Ascending aorta (tissue), 2 donors: ENCODE results near the gene MED27. TPM values are rescaled to one million over a fixed set of nuclear protein-coding genes. Genes with fewer than 3 reads are reported as not detected.

Experiments used
- DNase-seq, 2 donors: peaks; one replicate each; pipeline ENCODE4 v3.0.0-alpha.2; 2019; ENCODE audit warnings: low spot score in 2 of 2
- H3K27ac ChIP-seq, 2 donors: fragments of 200-600 bp; sonication (generic); one replicate each; pipeline ENCODE4 v1.5.1; 2016 to 2017; ENCODE audit warnings: mild to moderate bottlenecking in 1 of 2
- H3K27me3 ChIP-seq: fragments of 200-600 bp; sonication (generic); one replicate; pipeline ENCODE4 v1.5.1; 2017
- H3K36me3 ChIP-seq, 2 donors: fragments of 200-600 bp; sonication (generic); one replicate each; pipeline ENCODE4 v1.5.1; 2016
- H3K4me1 ChIP-seq, 2 donors: fragments of 200-600 bp; sonication (generic); one replicate each; pipeline ENCODE4 v1.5.1; 2016 to 2017; ENCODE audit warnings: mild to moderate bottlenecking in 1 of 2
- H3K4me3 ChIP-seq, 2 donors: fragments of 200-600 bp; sonication (generic); one replicate each; pipeline ENCODE4 v1.5.1; 2016 to 2017; ENCODE audit warnings: mild to moderate bottlenecking in 1 of 2
- H3K9me3 ChIP-seq, 2 donors: fragments of 200-600 bp; sonication (generic); one replicate each; pipeline ENCODE4 v1.5.1; 2016
- intact Hi-C: fragments of 100-400 bp; cut with DNase I; formaldehyde crosslinking; loops from one replicate; pipeline ENCODE4 v1.15.1; 2023
- total RNA-seq: library from RNA; depleted of rRNA; stranded (reverse); fragments of >200 nt; gene quantifications from one replicate; pipeline ENCODE4 v1.1.0, GENCODE V29; 2016
- TF ChIP-seq, protein P1 (sequence below), 3 experiments: fragments of 200-600 bp in 2 of 3; fragments of 450-650 bp in 1 of 3; sonication (generic) in 2 of 3; IDR thresholded peaks; one replicate each; pipeline ENCODE4 v1.5.1; 2016 to 2019; ENCODE audit warnings: antibody characterized with exemption in 3 of 3, mild to moderate bottlenecking in 1 of 3, moderate library complexity in 1 of 3

The MED27 gene
- total RNA-seq, 1 donor from 2014 or later = 19.4 TPM

DNA sequence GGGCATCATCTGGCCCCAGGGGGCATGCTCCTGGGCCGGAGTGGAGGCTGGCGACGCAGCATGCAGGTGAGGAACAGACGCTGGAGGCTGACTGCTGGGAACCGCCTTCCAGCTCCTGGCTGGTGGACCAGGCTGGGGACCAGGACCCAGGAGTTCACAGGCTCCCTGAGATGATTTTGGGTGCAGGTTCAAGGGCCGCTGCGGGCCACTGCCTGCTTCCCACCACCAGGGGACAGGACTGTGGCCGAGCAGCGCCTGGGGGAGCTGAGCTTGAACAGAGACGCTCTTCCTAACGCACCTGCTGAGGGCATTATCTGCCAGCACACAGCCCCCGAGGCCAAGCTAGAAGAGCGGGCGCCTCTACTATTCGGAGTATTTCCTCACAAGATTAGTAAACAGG lies 207.7 kb downstream of the MED27 start:
- Histone ChIP-seq H3K36me3 (peaks cover 2 to 3% of the 10 kb centered on the region in 2 donors), H3K27ac (no peak overlapping the region), H3K9me3 (no peaks in the 10 kb centered on the region), H3K4me3 (no peak overlapping the region), H3K4me1 (no peaks in the 10 kb centered on the region), H3K27me3 (no peaks in the 10 kb centered on the region)
- TF ChIP-seq, protein P1, sequence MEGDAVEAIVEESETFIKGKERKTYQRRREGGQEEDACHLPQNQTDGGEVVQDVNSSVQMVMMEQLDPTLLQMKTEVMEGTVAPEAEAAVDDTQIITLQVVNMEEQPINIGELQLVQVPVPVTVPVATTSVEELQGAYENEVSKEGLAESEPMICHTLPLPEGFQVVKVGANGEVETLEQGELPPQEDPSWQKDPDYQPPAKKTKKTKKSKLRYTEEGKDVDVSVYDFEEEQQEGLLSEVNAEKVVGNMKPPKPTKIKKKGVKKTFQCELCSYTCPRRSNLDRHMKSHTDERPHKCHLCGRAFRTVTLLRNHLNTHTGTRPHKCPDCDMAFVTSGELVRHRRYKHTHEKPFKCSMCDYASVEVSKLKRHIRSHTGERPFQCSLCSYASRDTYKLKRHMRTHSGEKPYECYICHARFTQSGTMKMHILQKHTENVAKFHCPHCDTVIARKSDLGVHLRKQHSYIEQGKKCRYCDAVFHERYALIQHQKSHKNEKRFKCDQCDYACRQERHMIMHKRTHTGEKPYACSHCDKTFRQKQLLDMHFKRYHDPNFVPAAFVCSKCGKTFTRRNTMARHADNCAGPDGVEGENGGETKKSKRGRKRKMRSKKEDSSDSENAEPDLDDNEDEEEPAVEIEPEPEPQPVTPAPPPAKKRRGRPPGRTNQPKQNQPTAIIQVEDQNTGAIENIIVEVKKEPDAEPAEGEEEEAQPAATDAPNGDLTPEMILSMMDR (IDR thresholded peaks at IDR 0.05) = no peak
- intact Hi-C loops = no loop called here
- DNase-seq = no peak

DNA sequence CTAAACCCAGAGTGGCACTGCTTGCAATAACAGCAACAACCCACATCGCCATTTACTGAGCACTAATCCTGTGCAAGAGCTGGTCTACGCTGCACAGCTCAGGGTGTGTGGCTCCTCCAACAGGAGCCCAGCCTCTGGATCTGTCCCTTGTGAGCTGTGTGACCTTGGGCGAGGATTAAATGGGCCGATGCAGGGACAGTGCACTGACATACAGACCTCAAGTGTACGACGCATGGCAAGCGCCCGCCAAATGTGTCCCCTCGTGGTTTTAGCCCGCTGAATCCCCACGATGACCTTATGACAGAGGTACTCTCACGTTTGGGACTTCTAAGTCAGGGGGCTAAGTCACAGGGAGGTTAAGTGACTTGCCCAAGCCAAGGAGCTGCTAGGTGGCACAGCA lies 209.5 kb downstream of the MED27 start:
- Histone ChIP-seq H3K36me3 (peaks cover 2 to 3% of the 10 kb centered on the region in 2 donors), H3K4me1 (no peaks in the 10 kb centered on the region), H3K27ac (no peak overlapping the region), H3K9me3 (no peaks in the 10 kb centered on the region), H3K27me3 (no peaks in the 10 kb centered on the region), H3K4me3 (no peak overlapping the region)
- DNase-seq = no peak
- TF ChIP-seq, protein P1 (IDR thresholded peaks at IDR 0.05) = no peak
- intact Hi-C loops = no loop called here

DNA sequence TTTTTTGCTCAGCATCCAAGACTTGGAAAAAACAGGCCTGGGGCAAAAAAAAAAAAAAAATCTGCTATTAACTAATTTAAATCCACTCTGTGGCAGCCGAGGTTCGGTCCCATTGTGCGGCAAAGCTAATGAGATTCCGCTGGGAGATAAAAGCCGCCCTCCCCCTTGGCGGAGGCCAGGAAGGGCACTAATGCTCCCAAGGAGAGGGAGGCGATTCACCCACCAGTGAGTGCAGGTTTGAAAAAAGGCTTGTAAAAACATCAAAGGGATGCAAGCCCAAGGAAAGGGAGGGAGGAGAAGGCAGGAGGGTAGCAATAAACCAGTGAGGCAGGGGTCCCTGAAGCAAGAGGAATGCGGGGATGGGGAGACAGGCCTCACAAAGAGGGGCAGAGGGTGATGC lies 210.3 kb downstream of the MED27 start:
- H3K27me3 ChIP-seq = no peaks in the 10 kb centered on the region
- no peaks in the 10 kb centered on the region for H3K9me3 ChIP-seq
- H3K4me1 ChIP-seq = no peaks in the 10 kb centered on the region
- H3K36me3 ChIP-seq = peaks cover under 1 to 3% of the 10 kb centered on the region in 2 donors
- H3K27ac ChIP-seq = no peak overlapping the region
- no peak overlapping the region for H3K4me3 ChIP-seq
- TF ChIP-seq, protein P1 (IDR thresholded peaks at IDR 0.05) = no peak
- DNase-seq = no peak
- intact Hi-C loops = no loop called here

DNA sequence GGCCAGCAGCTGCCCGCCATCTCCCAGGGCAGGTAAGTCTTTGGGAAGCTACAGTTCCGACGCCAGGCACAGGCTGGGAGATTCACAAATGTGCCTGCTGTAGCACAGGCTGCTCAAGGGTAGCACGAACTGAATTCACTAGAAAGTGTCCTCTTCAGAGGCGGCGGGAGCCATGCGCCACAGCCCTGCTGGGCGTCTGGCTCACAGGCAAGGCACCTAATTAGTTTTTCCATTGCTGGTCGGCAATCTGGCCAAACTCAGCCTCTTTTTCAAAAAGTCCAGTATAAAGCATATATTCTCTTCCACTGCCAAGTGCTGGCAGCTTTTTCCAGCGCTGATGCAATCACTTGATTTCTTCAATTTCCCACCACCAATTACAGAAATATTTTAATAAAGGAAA lies 210.9 kb downstream of the MED27 start:
- H3K4me1 ChIP-seq = no peaks in the 10 kb centered on the region
- no peak for DNase-seq
- H3K4me3 ChIP-seq = no peak overlapping the region
- H3K9me3 ChIP-seq = no peaks in the 10 kb centered on the region
- H3K27ac ChIP-seq = no peak overlapping the region
- TF ChIP-seq, protein P1 (IDR thresholded peaks at IDR 0.05) = no peak
- H3K27me3 ChIP-seq = no peaks in the 10 kb centered on the region
- intact Hi-C loops = no loop called here
- peaks cover 0 to 3% of the 10 kb centered on the region in 2 donors for H3K36me3 ChIP-seq

DNA sequence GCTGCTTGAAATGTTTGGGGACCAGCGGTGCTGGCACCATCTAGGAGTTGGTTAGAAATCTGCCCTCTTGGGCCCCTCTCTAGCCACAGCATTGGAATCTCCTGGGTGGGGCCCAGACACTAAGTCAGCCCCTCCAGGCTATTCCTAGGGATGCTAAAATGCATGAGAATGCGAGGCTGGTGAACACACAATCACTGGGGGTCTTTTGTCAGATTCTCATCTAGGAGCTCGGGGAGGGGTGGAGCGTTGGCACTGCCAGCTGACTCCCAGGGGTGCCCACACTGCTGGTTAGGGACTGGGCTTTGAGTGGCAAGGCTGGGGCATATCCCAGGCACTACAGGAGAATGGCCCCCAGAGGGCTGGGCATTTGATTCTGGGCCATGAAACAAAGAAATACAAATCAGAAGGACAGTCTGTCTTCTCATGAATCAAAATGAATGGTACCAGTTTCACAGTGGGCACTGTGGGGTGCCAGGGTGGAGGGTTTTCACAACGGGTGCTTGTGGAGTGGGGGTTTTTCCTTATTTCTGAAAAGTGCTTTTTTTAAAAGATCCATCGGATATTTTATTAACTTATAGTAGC lies 212.0 kb downstream of the MED27 start:
- H3K4me1 ChIP-seq = no peaks in the 10 kb centered on the region
- no peak overlapping the region for H3K4me3 ChIP-seq
- intact Hi-C loops = no loop called here
- H3K27ac ChIP-seq = no peak overlapping the region
- no peaks in the 10 kb centered on the region for H3K27me3 ChIP-seq
- no peaks in the 10 kb centered on the region for H3K9me3 ChIP-seq
- TF ChIP-seq, protein P1 (IDR thresholded peaks at IDR 0.05) = no peak
- H3K36me3 ChIP-seq = peaks cover 4 to 7% of the 10 kb centered on the region in 2 donors
- DNase-seq = no peak
